HK-2 (cell line): ENCODE measurements around the gene ATF3.
"Not testable (repeated sequence)": the region's sequence is repeated elsewhere in the genome, so short reads cannot be mapped to it uniquely, and the experiment has no call there.

Experiments used
- DNase-seq: peaks from one replicate; pipeline ENCODE4 v3.0.0-alpha.2; 2018; ENCODE audit not compliant: unreplicated experiment

Gene ATF3

DNA sequence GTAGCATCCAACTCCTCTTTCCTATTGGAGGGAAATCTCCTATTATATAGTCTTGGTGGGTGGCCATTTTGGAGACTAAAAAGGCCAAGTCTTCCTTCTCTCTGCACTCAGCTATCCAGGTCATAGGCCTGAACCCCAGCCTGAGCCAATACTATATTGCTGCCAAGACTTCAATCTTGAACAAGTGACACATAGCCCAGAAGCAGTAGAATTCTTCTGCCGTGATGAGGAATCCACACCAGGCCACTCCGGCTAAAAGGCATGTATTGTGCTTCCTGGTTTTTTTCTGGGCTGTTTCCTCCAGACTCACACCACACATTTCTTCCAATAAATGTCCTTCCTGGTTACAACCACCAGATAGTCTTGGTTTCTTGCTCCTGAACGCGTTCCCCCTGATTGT is 43.0 kb downstream of the ATF3 start:
- no peak for DNase-seq

DNA sequence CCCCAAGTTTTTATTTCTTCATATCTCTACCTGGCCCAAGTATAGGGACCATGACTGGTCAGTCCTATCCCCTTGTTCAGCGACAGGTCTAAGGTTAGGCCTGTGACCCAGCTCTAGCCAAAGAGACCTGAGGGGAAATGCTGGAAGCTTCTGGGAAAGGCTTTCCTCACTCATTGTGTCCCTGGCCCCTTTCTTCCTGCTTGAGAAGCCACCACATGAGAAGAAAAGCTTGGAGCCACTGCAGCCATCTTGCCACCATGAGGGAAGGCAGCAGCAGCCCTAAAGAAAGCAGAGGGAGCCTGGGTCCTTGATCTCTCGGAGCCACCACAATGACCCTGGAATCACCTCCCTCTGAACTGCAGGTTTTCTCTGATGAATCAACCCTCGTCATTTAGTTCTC is 43.4 kb downstream of the ATF3 start:
- no peak for DNase-seq

DNA sequence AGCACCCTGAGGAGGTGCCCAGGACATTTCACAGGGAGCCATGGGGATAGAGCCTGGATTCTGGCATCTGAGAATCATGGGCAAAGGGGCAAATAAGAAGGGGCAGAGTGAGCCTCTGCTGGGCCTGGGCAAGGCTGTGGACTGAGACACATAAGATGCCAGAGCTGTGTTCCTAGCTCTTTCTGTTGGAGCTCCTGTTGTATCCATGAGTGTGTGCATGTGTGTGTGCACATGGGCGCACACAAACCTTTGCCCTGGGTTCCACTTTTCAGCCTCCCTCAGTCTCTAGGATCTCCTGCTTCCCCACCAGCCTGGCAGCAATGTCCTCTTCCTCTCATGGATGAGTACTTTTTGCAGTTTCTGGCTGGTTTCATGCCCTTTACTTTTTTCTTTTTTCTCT is 44.0 kb downstream of the ATF3 start:
- DNase-seq = no peak

DNA sequence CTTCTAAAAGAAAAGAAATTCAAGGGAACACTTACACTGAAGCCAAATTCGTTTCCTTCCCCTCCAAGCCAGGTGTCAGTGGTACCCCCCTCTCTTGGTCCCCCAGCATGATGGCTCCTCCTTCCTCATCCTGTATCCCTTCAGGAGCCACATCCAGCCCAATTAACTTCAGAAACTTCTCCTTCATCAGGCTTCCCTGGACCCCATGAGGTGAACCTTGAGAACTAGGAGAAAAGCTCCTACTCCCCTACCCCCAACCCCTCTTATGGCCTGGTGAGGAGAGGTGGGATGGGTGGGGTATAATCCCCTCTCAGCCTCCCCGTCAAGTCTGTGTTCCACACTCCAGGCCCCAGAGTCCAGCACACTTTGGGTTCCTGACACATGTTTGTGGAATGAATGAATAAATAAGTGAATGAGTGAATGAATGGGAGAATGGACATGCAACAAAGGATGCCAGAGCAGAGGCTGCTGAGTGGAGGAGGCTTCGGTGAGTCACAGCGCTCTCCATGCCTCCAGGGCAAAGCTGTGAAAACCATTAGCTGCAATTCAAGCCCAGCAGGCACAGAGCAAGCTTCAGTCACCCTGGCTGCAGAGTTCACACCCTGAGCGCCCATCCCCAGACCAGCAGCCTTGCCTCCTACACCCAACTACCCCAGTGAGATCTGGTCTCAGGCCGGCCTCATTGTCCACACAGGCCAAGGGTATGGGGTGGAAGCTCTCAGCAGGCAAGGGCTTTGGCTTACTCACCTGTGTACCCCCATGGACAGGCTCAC is 47.3 kb downstream of the ATF3 start:
- DNase-seq = peak; percentile 48

DNA sequence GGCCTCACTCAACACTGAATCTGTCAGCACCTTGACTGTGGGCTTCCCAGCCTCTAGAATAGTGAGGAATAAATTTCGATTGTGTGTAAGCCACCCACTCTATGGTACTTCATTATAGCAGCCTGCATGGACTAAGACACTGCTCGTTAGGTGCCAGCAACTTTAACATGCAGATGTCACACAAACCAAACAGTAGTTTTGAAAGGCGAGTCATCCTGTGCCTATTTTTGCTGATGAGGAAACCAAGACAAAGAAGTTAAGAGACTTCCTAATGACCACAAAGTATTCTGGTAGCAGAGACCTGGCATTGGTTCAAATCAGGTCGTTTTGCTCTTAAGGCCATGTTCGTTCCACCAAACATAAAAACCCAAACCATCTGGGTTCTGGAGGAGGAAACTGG is 48.2 kb downstream of the ATF3 start:
- DNase-seq = no peak

DNA sequence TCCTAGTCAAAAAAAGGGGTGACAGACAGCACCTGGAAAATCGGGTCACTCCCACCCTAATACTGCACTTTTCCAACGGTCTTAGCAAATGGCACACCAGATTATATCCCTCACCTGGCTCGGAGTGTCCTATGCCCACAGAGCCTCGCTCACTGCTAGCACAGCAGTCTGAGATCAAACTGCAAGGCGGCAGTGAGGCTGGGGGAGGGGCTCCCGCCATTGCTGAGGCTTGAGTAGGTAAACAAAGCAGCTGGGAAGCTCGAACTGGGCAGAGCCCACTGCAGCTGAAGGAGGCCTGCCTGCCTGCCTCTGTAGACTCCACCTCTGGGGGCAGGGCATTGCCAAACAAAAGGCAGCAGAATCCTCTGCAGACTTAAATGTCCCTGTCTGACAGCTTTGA is 49.7 kb downstream of the ATF3 start:
- DNase-seq = not testable (repeated sequence)

DNA sequence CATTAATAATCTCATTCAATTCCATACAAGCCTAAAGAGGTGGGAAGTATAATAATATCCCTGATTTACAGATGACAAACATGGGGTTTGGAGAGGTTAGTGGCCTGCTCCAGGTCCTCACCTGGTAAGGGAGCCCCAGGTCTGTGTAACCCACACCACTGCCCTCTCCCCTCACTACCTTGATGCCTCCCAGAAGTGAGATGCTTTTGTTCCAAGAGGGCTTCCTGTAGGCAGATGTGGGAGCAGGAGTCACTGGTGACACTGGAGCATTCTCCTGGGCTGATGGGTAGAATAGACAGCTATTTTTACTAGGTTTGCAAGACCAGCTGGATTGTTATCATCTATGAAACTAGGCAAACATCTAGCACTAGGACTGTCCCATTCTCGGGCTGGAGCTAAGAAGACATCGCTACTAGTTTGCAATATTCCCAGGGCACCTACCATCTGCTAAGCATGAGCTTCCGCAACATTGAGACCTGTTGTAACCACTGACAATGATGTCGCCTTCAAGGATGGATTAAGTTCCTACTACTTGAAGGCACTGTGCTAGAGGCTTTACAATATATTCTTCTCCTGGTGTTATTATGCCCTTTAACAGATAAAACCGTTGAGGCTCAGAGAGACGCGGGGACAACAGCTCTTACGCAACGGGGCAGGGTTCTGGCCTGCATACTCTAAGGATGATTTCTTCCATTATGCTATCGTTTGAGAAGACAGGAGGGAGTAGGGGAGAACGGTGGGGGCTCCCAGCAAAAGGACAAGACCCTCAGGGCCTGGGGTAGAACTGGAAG is 56.0 kb downstream of the ATF3 start:
- no peak for DNase-seq

DNA sequence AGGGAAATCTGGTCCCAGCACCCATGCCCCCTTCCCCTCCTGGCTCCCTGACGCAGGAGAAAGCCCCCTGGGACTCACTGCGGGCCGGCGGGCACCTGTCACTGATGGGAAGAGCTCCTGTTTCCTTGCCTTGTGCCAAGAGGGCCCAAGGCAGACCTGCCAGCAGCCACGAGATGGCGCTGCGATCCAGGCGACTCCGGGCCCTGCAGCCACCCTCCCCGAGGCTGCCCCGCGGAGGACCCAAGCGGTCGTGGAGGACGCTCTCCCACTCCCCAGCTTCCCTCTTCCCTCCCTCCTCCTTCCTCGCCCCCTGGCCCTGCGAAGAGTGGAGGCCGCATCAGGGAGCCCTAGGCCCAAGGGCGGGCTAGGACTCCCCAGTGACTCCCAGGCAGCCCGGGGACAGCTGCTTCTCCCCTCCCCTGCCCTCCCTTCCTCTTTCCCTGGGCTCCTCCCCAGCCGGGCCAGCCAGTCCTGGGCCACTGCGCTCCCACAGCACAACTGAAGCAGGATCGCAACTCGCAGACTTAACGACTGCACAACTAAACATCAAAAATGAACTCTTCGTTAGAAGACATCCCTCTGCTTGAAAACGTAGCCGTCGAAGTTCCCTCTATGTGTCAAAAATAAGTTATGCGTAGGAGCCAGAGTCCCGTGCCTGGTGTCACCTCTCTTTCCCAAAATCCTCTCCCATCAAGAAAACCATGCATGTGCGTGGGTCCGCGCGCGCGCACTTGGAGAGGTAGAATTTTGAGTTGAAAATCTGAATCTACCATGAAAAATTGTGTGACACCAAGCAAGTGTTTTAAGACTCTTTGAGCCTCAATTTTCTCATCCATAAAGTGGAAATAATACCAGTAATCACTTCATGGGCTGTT is 56.9 kb downstream of the ATF3 start:
- DNase-seq = peak; percentile 88

DNA sequence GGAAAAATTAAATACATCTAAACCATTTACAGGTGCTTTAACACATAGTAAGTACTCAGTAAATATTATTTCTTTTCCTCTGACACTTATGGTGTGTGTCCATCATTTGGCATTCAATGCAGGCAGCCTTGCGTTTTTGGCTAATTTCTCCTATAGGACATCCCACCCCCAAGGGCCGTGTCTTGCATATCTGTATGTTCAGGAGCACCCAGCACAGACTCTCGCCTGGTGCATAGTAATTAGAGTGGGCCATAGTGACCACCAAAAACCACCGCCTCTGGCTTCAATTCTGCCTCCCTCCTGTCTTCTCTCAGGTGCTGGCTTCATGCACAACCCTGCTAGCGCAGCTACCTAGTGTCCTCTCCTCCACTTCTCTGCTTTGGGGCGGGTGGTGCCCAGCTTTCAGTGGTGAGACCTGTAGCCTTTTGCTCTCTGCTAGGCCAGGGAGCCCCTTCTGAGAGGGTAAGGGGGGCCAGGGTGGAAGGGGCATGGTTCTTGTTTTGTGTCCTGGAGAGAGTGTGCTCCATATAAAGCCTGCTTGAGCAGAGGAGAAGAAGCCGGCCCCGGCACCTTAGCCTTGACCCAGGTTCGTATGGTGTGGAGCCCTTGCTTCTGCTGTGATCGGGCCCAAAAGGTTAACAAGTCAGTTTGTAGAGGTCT is 57.7 kb downstream of the ATF3 start:
- DNase-seq = no peak

DNA sequence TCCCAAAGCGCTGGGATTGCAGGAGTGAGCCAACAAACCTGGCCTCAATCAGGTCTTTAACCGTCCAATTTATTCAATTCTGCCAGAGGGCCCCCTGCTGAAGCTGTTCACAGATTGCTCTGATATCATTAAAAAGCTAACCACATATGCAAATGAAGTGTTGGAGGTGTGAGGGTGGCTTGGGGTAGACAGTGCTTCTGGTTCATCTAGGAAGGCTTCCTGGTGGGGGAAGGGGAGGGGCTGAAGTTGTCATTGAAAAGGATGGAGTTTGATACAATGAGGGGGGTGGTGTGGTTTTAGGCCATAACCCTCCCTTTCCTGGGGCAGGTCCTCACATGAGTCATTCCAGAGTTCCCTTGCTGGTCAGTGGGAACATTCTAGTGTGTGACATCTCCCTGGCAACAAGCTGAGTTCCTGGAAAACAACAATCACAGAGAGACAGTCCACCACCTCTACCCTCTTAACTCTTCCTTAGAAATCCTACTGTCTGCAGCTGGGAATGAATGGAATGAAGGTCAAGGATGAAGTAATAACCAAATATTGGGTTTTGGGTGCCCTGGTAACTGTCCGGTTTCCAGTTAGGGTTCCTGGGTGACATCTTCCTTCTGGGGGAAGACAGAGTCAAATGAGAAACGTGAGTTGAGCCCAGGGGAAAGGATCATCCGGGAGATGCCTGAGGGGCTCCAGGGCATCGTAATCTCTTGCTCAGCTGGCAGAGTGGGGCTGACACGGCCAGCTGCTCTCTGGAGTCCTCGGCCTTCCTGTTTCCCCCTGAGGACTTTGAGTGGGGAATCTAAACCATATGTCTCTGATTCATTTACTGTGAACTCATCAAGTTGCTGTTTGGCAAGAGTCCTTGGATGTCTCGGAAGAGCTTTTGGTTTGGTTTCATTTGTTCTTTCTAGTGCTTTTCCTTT is 58.9 kb downstream of the ATF3 start:
- DNase-seq = peak; percentile 48

DNA sequence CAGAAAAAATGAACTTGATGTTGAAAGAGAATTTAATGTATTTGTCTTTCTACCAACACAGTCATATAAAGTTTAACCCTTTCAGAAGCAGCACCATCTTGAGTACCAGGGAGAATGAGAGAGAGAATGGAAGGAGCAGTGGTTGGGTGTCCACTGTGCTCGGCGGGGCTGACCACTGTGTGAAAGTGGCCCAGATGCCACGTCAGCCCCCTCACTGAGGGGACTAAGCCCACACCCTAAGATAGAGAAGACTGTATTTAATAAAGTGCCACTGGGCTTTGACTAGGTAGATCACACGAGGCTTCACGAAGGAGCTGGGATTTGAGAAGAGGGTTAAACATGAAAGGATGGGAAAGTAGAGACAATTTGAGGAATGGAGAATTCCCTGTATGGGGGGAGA is 59.9 kb downstream of the ATF3 start:
- no peak for DNase-seq

DNA sequence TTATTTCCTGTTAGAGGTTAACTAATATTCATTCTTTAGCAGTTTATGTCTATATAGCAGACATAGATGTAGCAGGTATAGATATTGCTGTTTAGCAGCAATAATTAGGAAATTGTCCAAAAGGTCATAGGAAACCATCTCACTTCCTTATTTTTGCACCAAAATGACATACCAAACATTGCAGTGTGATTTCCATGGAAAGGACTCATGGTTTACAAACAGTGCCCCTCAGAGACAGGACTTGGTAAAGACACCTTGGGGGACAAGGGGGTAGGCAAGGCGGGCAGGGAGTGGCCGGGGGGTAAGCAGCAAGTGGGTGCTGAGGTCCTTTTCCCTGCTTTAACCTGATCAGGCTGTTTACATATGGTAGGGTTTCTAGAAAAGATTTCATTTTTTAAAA is 60.5 kb downstream of the ATF3 start:
- DNase-seq = no peak

DNA sequence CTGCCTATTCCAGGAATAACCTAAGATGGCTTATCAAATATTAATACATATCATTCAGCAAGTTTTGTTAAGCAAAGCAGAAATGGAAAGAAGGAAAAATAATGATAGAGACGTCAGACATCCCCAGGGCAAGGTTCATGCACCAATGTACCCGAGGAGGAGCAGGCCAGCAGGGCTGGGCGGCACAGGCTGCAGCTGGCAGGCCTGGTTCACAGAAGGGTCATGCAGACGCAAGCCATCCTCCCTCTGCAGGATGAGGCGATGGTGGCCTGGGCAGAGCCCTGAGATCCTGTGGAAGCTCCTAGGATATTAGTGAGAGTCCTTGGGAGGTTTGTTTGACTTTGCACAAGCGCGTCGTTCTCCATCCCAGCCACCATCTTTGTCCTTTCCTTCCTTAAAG is 61.0 kb downstream of the ATF3 start:
- DNase-seq = no peak

DNA sequence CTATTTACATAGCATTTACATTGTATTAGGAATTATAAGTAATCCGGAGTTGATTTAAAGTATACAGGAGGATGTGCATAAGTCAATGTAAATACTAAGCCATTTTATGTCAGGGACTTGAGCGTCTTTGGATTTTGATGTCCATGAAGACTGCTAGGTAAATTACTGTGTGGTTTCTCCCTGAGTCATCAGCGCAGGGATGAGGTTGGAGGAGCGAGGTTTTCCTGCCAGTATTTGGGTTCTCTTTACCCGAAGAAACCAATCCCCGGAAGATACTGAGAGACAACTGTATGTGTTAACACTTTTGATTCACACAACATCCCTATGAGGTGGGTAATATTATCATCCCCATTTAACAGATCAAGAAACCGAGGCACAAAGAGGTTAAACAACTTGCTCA is 61.7 kb downstream of the ATF3 start:
- DNase-seq = no peak
